Thoracic aorta (tissue), 2 donors: ENCODE data around the gene MTCL1. TPM values are rescaled to one million over a fixed set of nuclear protein-coding genes. Genes with fewer than 3 reads are reported as not detected.

Experiments
- ATAC-seq: fragments of 150-250 bp; one replicate; pipeline ENCODE4 v1.8.0; 2017; ENCODE audit warnings: low read depth; ENCODE audit not compliant: insufficient number of reproducible peaks, low FRiP score
- DNase-seq: peaks from one replicate; pipeline ENCODE4 v3.0.0-alpha.2; 2020; ENCODE audit warnings: low spot score
- H3K27ac ChIP-seq, 2 donors: fragments of 200-600 bp; sonication (generic); 1 replicate in 1 of 2; 2 replicates in 1 of 2; pipeline ENCODE4 v1.5.1; 2016; ENCODE audit warnings: mild to moderate bottlenecking in 2 of 2, moderate library complexity in 2 of 2
- H3K27me3 ChIP-seq: fragments of 200-600 bp; sonication (generic); replicated peaks from 2 replicates; pipeline ENCODE4 v1.6.0; 2016; ENCODE audit warnings: mild to moderate bottlenecking; ENCODE audit not compliant: insufficient read depth
- H3K36me3 ChIP-seq: fragments of 200-600 bp; sonication (generic); one replicate; pipeline ENCODE4 v1.5.1; 2016
- H3K4me1 ChIP-seq, 2 donors: fragments of 200-600 bp; sonication (generic); 1 replicate in 1 of 2; 2 replicates in 1 of 2; pipeline versions ENCODE4 v1.5.1 to v1.6.0; 2016; ENCODE audit warnings: low read depth in 2 of 2, mild to moderate bottlenecking in 1 of 2; ENCODE audit not compliant: control insufficient read depth in 1 of 2
- H3K4me3 ChIP-seq: fragments of 200-600 bp; sonication (generic); 2 replicates; pipeline ENCODE4 v1.5.1; 2016; ENCODE audit warnings: mild to moderate bottlenecking
- H3K9me3 ChIP-seq: fragments of 200-600 bp; sonication (generic); 2 replicates; pipeline ENCODE4 v1.5.1; 2016
- total RNA-seq, 2 donors: library from RNA; depleted of rRNA; stranded (reverse); fragments of >200 nt; gene quantifications; one replicate each; pipeline versions ENCODE4 v1.1.0 to v1.2.3, GENCODE V29; 2016
- TF ChIP-seq, protein P1 (sequence below): fragments of 200-600 bp; sonication (generic); IDR thresholded peaks from one replicate; pipeline ENCODE4 v1.5.1; 2019; ENCODE audit warnings: antibody characterized with exemption

Gene MTCL1
- total RNA-seq, 2 donors from 2014 or later = 9.9 to 23.3 TPM

DNA sequence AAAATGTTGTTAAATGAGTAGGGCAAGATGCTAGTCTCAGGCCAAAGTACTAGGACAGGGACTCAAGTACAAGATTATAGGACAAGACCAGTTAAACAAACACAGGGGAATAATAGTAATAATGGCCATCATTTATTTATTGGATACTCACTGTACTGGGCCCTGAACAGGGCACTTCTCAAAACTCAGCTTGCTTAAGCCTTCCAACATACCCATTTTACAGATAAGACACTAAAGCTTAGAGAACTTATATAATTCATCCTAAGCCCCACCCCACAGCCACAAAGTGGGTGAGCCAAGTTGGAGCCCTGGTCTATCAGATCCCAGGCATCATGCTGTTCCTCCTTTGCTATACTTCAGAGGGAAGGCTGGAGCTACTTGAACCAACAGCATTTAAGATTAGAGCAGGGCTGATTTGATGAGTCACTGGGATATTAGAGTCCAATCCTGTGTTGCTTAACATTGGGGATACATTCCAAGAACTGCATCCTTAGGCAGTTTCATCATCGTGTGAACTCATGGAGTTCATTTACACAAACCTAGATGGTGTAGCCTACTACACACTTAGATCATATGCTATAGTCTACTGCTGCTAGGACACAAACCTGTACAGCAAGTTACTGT lies 153.6 kb downstream of the MTCL1 start:
- DNase-seq (no peak), ATAC-seq (peak; percentile 34)
- no peaks in the 10 kb centered on the region for H3K9me3 ChIP-seq
- H3K4me3 ChIP-seq = no peak overlapping the region
- H3K27ac ChIP-seq = no peak overlapping the region
- TF ChIP-seq, protein P1, sequence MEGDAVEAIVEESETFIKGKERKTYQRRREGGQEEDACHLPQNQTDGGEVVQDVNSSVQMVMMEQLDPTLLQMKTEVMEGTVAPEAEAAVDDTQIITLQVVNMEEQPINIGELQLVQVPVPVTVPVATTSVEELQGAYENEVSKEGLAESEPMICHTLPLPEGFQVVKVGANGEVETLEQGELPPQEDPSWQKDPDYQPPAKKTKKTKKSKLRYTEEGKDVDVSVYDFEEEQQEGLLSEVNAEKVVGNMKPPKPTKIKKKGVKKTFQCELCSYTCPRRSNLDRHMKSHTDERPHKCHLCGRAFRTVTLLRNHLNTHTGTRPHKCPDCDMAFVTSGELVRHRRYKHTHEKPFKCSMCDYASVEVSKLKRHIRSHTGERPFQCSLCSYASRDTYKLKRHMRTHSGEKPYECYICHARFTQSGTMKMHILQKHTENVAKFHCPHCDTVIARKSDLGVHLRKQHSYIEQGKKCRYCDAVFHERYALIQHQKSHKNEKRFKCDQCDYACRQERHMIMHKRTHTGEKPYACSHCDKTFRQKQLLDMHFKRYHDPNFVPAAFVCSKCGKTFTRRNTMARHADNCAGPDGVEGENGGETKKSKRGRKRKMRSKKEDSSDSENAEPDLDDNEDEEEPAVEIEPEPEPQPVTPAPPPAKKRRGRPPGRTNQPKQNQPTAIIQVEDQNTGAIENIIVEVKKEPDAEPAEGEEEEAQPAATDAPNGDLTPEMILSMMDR = no peak
- no peaks in the 10 kb centered on the region for H3K4me1 ChIP-seq
- no peaks in the 10 kb centered on the region for H3K36me3 ChIP-seq
- no peaks in the 10 kb centered on the region for H3K27me3 ChIP-seq

DNA sequence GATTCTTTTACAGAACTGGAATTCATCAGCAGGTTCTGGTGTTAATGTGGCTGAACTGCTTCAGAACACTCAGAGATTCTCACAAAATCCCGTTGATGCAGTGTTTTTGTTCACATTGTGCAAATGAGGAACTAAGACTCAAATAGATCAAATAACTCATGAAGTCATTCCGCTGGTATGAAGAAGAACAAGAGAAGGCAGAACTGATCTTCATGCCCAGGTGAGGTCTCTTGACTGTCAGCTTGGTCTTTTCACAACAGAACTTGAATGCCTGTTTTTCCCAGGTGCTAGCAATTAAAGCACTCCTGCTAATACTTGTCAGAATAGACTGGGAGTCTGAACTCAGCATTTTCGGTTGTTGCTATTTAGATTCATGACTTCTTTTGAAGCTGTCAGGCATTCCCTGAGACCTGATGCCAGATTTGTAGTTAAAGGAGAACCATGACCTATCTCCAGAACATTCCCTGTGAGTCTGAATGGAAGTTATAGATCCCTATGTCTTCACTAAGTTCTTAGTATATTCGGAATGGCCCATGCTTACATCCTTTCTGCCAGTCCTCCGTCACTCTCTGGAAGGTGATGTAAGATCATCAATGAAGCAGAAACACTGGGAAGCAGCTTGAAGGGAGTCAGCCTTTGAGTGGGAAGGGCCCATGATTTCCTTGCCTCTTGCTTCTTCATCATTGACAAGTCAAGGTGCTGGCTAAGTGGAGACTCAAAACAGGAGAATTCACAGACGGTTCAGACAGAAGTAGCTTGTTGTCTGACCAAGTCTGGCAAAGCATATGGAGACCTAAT lies 155.7 kb downstream of the MTCL1 start:
- no peak overlapping the region for H3K4me3 ChIP-seq
- no peak for DNase-seq
- no peaks in the 10 kb centered on the region for H3K9me3 ChIP-seq
- TF ChIP-seq, protein P1 = no peak
- no peaks in the 10 kb centered on the region for H3K4me1 ChIP-seq
- H3K27ac ChIP-seq = no peak overlapping the region
- no peak for ATAC-seq
- H3K36me3 ChIP-seq = no peaks in the 10 kb centered on the region
- no peaks in the 10 kb centered on the region for H3K27me3 ChIP-seq

DNA sequence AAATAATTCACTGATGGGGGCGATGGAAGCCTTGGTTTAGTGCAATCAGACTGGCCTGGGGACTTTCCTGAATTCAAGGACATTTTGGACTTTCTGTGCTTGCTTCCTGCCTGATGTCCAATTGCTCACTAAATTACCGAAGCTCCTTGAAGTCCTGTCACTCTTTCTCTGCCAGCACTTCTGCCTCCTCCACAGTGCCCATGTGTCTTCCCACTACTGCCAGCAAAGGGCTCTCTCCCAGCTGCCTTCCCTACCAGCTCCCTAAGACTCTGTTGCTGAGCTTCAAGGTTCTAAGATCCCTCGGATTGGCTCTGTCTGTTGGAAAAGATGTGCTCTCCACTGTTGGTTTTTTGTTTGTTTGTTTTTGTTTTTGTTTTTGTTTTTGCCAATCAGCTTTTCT lies 158.1 kb downstream of the MTCL1 start:
- H3K9me3 ChIP-seq = no peaks in the 10 kb centered on the region
- H3K36me3 ChIP-seq = no peaks in the 10 kb centered on the region
- ATAC-seq (no peak), DNase-seq (no peak)
- no peak overlapping the region for H3K27ac ChIP-seq
- H3K4me3 ChIP-seq = no peak overlapping the region
- TF ChIP-seq, protein P1 = no peak
- H3K4me1 ChIP-seq = no peaks in the 10 kb centered on the region
- H3K27me3 ChIP-seq = no peaks in the 10 kb centered on the region

DNA sequence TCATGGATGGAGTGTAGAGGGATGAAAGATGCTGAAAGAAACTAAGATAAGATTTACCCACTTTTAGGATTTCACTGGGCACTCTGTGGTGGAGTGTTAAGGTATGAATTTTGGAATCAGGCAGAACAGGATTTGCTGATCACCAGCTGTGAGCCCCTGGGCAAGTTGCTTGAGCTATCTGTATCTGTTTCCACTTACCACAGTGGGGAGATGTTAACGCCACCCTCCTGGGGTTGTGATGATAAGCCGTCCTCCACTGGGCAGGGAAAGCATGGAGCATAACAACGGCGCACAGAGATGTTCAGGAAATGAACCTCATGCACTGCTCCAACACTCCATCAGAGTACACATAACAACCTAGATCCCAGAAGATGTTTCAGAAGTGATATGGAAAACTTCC lies 160.6 kb downstream of the MTCL1 start:
- no peak overlapping the region for H3K4me3 ChIP-seq
- no peak for ATAC-seq

DNA sequence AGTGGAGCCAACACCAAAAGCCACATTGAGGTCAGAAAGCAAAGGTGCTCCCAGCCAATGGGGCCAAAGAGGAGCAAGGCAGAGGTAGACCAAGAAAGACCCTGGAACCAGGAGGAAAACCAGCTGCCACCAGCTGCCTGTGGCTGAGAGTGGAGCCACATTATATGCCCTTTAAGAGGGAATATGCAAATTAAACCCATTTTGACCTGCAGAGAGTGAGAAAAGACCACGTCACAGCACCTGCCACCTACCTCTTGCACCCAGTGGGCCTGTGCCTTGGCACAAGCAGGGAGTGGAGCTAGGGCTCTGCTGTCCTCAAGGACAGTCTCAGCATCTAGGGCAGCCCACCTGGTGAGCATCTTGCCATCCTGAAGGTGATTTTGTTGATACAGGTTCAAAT lies 161.3 kb downstream of the MTCL1 start:
- Histone ChIP-seq H3K27me3 (no peaks in the 10 kb centered on the region), H3K27ac (no peak overlapping the region), H3K4me3 (no peak overlapping the region), H3K36me3 (no peaks in the 10 kb centered on the region), H3K9me3 (no peaks in the 10 kb centered on the region), H3K4me1 (no peaks in the 10 kb centered on the region)
- TF ChIP-seq, protein P1 = no peak
- ATAC-seq (no peak), DNase-seq (no peak)

More for the DNA sequence above, 160.6 kb downstream of the MTCL1 start:
- Histone ChIP-seq H3K27ac (no peak overlapping the region), H3K36me3 (no peaks in the 10 kb centered on the region), H3K9me3 (no peaks in the 10 kb centered on the region), H3K4me1 (no peaks in the 10 kb centered on the region), H3K27me3 (no peaks in the 10 kb centered on the region)
- no peak for DNase-seq
- TF ChIP-seq, protein P1 = no peak
